Immature natural killer cell (primary cell): ENCODE measurements around the gene GNAI3. TPM values are rescaled to one million over a fixed set of nuclear protein-coding genes. Genes with fewer than 3 reads are reported as not detected.

Experiments
- DNase-seq, 3 donors: peaks; one replicate each; pipeline ENCODE4 v3.0.0; 2022; ENCODE audit warnings: mixed read lengths in 1 of 3
- H3K27ac Mint-ChIP-seq, 6 donors: one replicate each; pipeline ENCODE4 v1.8.0; 2020; ENCODE audit warnings: mixed read lengths in 6 of 6, mild to moderate bottlenecking in 5 of 6, inconsistent platforms in 4 of 6, moderate library complexity in 3 of 6
- H3K27me3 Mint-ChIP-seq, 3 donors: one replicate each; pipeline ENCODE4 v1.8.0; 2020 to 2021; ENCODE audit warnings: low read depth in 3 of 3, mild to moderate bottlenecking in 3 of 3, mixed read lengths in 3 of 3, moderate library complexity in 3 of 3, inconsistent platforms in 1 of 3
- H3K36me3 Mint-ChIP-seq, 3 donors: one replicate each; pipeline ENCODE4 v1.8.0; 2020; ENCODE audit warnings: mixed read lengths in 3 of 3, inconsistent platforms in 2 of 3, mild to moderate bottlenecking in 2 of 3
- H3K4me1 Mint-ChIP-seq, 2 donors: one replicate each; pipeline ENCODE4 v1.8.0; 2020; ENCODE audit warnings: inconsistent platforms in 2 of 2, mild to moderate bottlenecking in 2 of 2, mixed read lengths in 2 of 2, moderate library complexity in 1 of 2
- H3K4me3 Mint-ChIP-seq, 5 donors: one replicate each; pipeline ENCODE4 v1.8.0; 2020; ENCODE audit warnings: mild to moderate bottlenecking in 5 of 5, mixed read lengths in 5 of 5, inconsistent platforms in 3 of 5, moderate library complexity in 3 of 5
- H3K9me3 Mint-ChIP-seq, 6 donors: one replicate each; pipeline ENCODE4 v1.8.0; 2020; ENCODE audit warnings: mild to moderate bottlenecking in 6 of 6, mixed read lengths in 6 of 6, inconsistent platforms in 4 of 6, moderate library complexity in 3 of 6
- polyA plus RNA-seq, 3 donors: library from polyadenylated mRNA; unstranded; fragments of 300-500 nt; fragmentation: Illumina TruSeq; gene quantifications; one replicate each; pipeline ENCODE4 v1.2.3, GENCODE V29; 2021

GNAI3 gene
- polyA plus RNA-seq, 3 donors from 2014 or later = 8.8 to 16.8 (median 10.3) TPM

- no peak for DNase-seq
- no peak overlapping the region for H3K4me3 Mint-ChIP-seq
- H3K9me3 Mint-ChIP-seq = no peaks in the 10 kb centered on the region
- H3K27ac Mint-ChIP-seq = no peak overlapping the region
- H3K4me1 Mint-ChIP-seq = peaks cover 18 to 21% of the 10 kb centered on the region in 2 donors
- H3K27me3 Mint-ChIP-seq = peaks cover 1 to 10% (median 6%) of the 10 kb centered on the region in 3 donors
- H3K36me3 Mint-ChIP-seq = no peaks in the 10 kb centered on the region
Observed at GRCh38 chr1:109513110-109513710, 35.2 kb upstream of the GNAI3 start.

- Mint-ChIP-seq H3K27me3 (peaks cover 1 to 7% (median 3%) of the 10 kb centered on the region in 3 donors), H3K4me1 (peaks cover 7 to 8% of the 10 kb centered on the region in 2 donors), H3K9me3 (no peaks in the 10 kb centered on the region), H3K36me3 (no peaks in the 10 kb centered on the region), H3K27ac (no peak overlapping the region), H3K4me3 (no peak overlapping the region)
- no peak for DNase-seq
Observed at GRCh38 chr1:109514846-109515245, 33.6 kb upstream of the GNAI3 start.

GRCh38 chr1:109516872-109517271 is 31.5 kb upstream of the GNAI3 start:
- no peaks in the 10 kb centered on the region for H3K36me3 Mint-ChIP-seq
- no peak for DNase-seq
- no peaks in the 10 kb centered on the region for H3K4me1 Mint-ChIP-seq
- no peak overlapping the region for H3K4me3 Mint-ChIP-seq
- H3K27me3 Mint-ChIP-seq = peaks cover 1 to 3% (median 2%) of the 10 kb centered on the region in 3 donors
- H3K27ac Mint-ChIP-seq = no peak overlapping the region
- no peaks in the 10 kb centered on the region for H3K9me3 Mint-ChIP-seq

- no peaks in the 10 kb centered on the region for H3K9me3 Mint-ChIP-seq
- H3K4me1 Mint-ChIP-seq = no peaks in the 10 kb centered on the region
- H3K27me3 Mint-ChIP-seq = peaks cover 1 to 5% (median 4%) of the 10 kb centered on the region in 3 donors
- DNase-seq = no peak
- H3K4me3 Mint-ChIP-seq = no peak overlapping the region
- no peak overlapping the region for H3K27ac Mint-ChIP-seq
- no peaks in the 10 kb centered on the region for H3K36me3 Mint-ChIP-seq
Observed at GRCh38 chr1:109517337-109517736, 31.1 kb upstream of the GNAI3 start.

GRCh38 chr1:109521002-109521951 is 27.1 kb upstream of the GNAI3 start:
- H3K4me1 Mint-ChIP-seq = no peaks in the 10 kb centered on the region
- H3K9me3 Mint-ChIP-seq = no peaks in the 10 kb centered on the region
- no peak for DNase-seq
- no peak overlapping the region for H3K4me3 Mint-ChIP-seq
- H3K36me3 Mint-ChIP-seq = no peaks in the 10 kb centered on the region
- H3K27ac Mint-ChIP-seq = no peak overlapping the region
- H3K27me3 Mint-ChIP-seq = peaks cover 1 to 4% (median 4%) of the 10 kb centered on the region in 3 donors

GRCh38 chr1:109522026-109522425 is 26.4 kb upstream of the GNAI3 start:
- Mint-ChIP-seq H3K4me3 (no peak overlapping the region), H3K27me3 (peaks cover 2 to 4% (median 4%) of the 10 kb centered on the region in 3 donors), H3K27ac (no peak overlapping the region), H3K4me1 (no peaks in the 10 kb centered on the region), H3K36me3 (no peaks in the 10 kb centered on the region), H3K9me3 (no peaks in the 10 kb centered on the region)
- DNase-seq = no peak

GRCh38 chr1:109523706-109524105 is 24.7 kb upstream of the GNAI3 start:
- Mint-ChIP-seq H3K36me3 (no peaks in the 10 kb centered on the region), H3K27ac (no peak overlapping the region), H3K27me3 (peaks cover 3 to 7% (median 4%) of the 10 kb centered on the region in 3 donors), H3K4me3 (no peak overlapping the region), H3K9me3 (no peaks in the 10 kb centered on the region), H3K4me1 (no peaks in the 10 kb centered on the region)
- DNase-seq = no peak

GRCh38 chr1:109527098-109527811 is 21.2 kb upstream of the GNAI3 start:
- Mint-ChIP-seq H3K4me3 (no peak overlapping the region), H3K36me3 (no peaks in the 10 kb centered on the region), H3K4me1 (peaks cover 2 to 4% of the 10 kb centered on the region in 2 donors), H3K27me3 (peaks cover 2 to 4% (median 3%) of the 10 kb centered on the region in 3 donors), H3K9me3 (no peaks in the 10 kb centered on the region), H3K27ac (no peak overlapping the region)
- no peak for DNase-seq

GRCh38 chr1:109527846-109528695 is 20.3 kb upstream of the GNAI3 start:
- H3K4me3 Mint-ChIP-seq = no peak overlapping the region
- DNase-seq = no peak
- H3K27ac Mint-ChIP-seq = no peak overlapping the region
- H3K4me1 Mint-ChIP-seq = peaks cover 10% of the 10 kb centered on the region in 2 donors
- no peaks in the 10 kb centered on the region for H3K36me3 Mint-ChIP-seq
- H3K9me3 Mint-ChIP-seq = no peaks in the 10 kb centered on the region
- H3K27me3 Mint-ChIP-seq = peaks cover 2 to 7% (median 6%) of the 10 kb centered on the region in 3 donors

- no peaks in the 10 kb centered on the region for H3K36me3 Mint-ChIP-seq
Observed at GRCh38 chr1:109528712-109529111, 19.7 kb upstream of the GNAI3 start.

GRCh38 chr1:109529881-109530456 is 18.4 kb upstream of the GNAI3 start:
- H3K27ac Mint-ChIP-seq = no peak overlapping the region
- H3K9me3 Mint-ChIP-seq = no peaks in the 10 kb centered on the region
- peaks cover 10 to 11% of the 10 kb centered on the region in 2 donors for H3K4me1 Mint-ChIP-seq
- H3K36me3 Mint-ChIP-seq = no peaks in the 10 kb centered on the region
- peaks cover 0 to 9% (median 8%) of the 10 kb centered on the region in 3 donors for H3K27me3 Mint-ChIP-seq
- H3K4me3 Mint-ChIP-seq = no peak overlapping the region
- no peak for DNase-seq

More at GRCh38 chr1:109528712-109529111, 19.7 kb upstream of the GNAI3 start:
- Mint-ChIP-seq H3K27ac (no peak overlapping the region), H3K4me3 (no peak overlapping the region), H3K4me1 (peaks cover 10 to 11% of the 10 kb centered on the region in 2 donors), H3K9me3 (no peaks in the 10 kb centered on the region), H3K27me3 (peaks cover 2 to 9% (median 6%) of the 10 kb centered on the region in 3 donors)
- no peak for DNase-seq

GRCh38 chr1:109530457-109531087 is 17.8 kb upstream of the GNAI3 start:
- H3K27me3 Mint-ChIP-seq = peaks cover 0 to 9% (median 8%) of the 10 kb centered on the region in 3 donors
- H3K27ac Mint-ChIP-seq = no peak overlapping the region
- no peak for DNase-seq
- no peaks in the 10 kb centered on the region for H3K36me3 Mint-ChIP-seq
- H3K4me1 Mint-ChIP-seq = peaks cover 10 to 11% of the 10 kb centered on the region in 2 donors
- no peaks in the 10 kb centered on the region for H3K9me3 Mint-ChIP-seq
- H3K4me3 Mint-ChIP-seq = peak overlapping the region in 1 of 5 donors; percentile 53
